Naive B cell (primary cell): Measurements from ENCODE around the gene SCAND1. TPM values are rescaled to one million over a fixed set of nuclear protein-coding genes. Genes with fewer than 3 reads are reported as not detected.
"Not testable (repeated sequence)": the region's sequence is repeated elsewhere in the genome, so short reads cannot be mapped to it uniquely, and the experiment has no call there.

ENCODE experiments used
- ATAC-seq, 2 donors: fragments of 150-1000 bp; cut with Tn5 transposase; 2 replicates each; pipeline ENCODE4 v1.10.0; 2021; ENCODE audit warnings: low read depth in 2 of 2, mild to moderate bottlenecking in 2 of 2, moderate library complexity in 2 of 2
- DNase-seq: peaks from one replicate; pipeline ENCODE4 v3.0.0; 2022
- H3K27ac Mint-ChIP-seq, 6 donors: one replicate each; pipeline ENCODE4 v1.8.0; 2020 to 2022; ENCODE audit warnings: mild to moderate bottlenecking in 6 of 6, mixed read lengths in 6 of 6, moderate library complexity in 5 of 6, inconsistent platforms in 2 of 6
- H3K27me3 Mint-ChIP-seq, 3 donors: one replicate each; pipeline ENCODE4 v1.8.0; 2021 to 2022; ENCODE audit warnings: mixed read lengths in 3 of 3, mild to moderate bottlenecking in 1 of 3
- H3K36me3 Mint-ChIP-seq, 2 donors: one replicate each; pipeline ENCODE4 v1.8.0; 2020 to 2022; ENCODE audit warnings: mixed read lengths in 2 of 2, inconsistent platforms in 1 of 2, mild to moderate bottlenecking in 1 of 2
- H3K4me1 Mint-ChIP-seq, 3 donors: one replicate each; pipeline ENCODE4 v1.8.0; 2020 to 2022; ENCODE audit warnings: mixed read lengths in 3 of 3, inconsistent platforms in 1 of 3, mild to moderate bottlenecking in 1 of 3, moderate library complexity in 1 of 3
- H3K4me3 Mint-ChIP-seq, 8 donors: one replicate each; pipeline ENCODE4 v1.8.0; 2020 to 2022; ENCODE audit warnings: mild to moderate bottlenecking in 8 of 8, mixed read lengths in 8 of 8, moderate library complexity in 8 of 8, inconsistent platforms in 2 of 8
- H3K9me3 Mint-ChIP-seq, 7 donors: one replicate each; pipeline ENCODE4 v1.8.0; 2020 to 2022; ENCODE audit warnings: mixed read lengths in 7 of 7, mild to moderate bottlenecking in 5 of 7, inconsistent platforms in 2 of 7, moderate library complexity in 1 of 7
- polyA plus RNA-seq, 6 donors: library from polyadenylated mRNA; unstranded; fragments of 300-500 nt; fragmentation: Illumina TruSeq; gene quantifications; one replicate each; pipeline ENCODE4 v1.2.3, GENCODE V29; 2021; ENCODE audit warnings: low read depth in 6 of 6

The SCAND1 gene
- polyA plus RNA-seq, 6 donors from 2014 or later: 166 to 223 (median 192) TPM

- Mint-ChIP-seq H3K4me3 (peak overlapping the region; percentile 95 to 100 (median 99)), H3K36me3 (no peaks in the 10 kb centered on the region), H3K4me1 (peaks cover 8 to 17% (median 11%) of the 10 kb centered on the region in 3 donors), H3K27me3 (no peaks in the 10 kb centered on the region), H3K9me3 (no peaks in the 10 kb centered on the region), H3K27ac (peak overlapping the region; percentile 98 to 100 (median 99))
- no peak for ATAC-seq
- peak; percentile 12 for DNase-seq
Observed at GRCh38 chr20:35952480-35953386, 1.6 kb downstream of the SCAND1 start.

- Mint-ChIP-seq H3K4me1 (peaks cover 8 to 23% (median 11%) of the 10 kb centered on the region in 3 donors), H3K27ac (peak overlapping the region in 4 of 6 donors; percentile 84 to 98 (median 88)), H3K4me3 (peak overlapping the region in 7 of 8 donors; percentile 44 to 99 (median 95))
- not testable (repeated sequence) for H3K27me3 Mint-ChIP-seq, DNase-seq, H3K9me3 Mint-ChIP-seq, ATAC-seq, H3K36me3 Mint-ChIP-seq
Observed at GRCh38 chr20:35952080-35952479, 2.2 kb downstream of the SCAND1 start.

GRCh38 chr20:35950093-35950492 lies 4.2 kb downstream of the SCAND1 start:
- ATAC-seq (no peak), DNase-seq (no peak)
- Mint-ChIP-seq H3K9me3 (no peaks in the 10 kb centered on the region), H3K4me3 (no peak overlapping the region), H3K27ac (no peak overlapping the region), H3K27me3 (no peaks in the 10 kb centered on the region), H3K36me3 (peaks cover 0 to 3% of the 10 kb centered on the region in 2 donors), H3K4me1 (peaks cover 8 to 22% (median 11%) of the 10 kb centered on the region in 3 donors)

GRCh38 chr20:35947907-35948306 lies 6.4 kb downstream of the SCAND1 start:
- ATAC-seq (no peak), DNase-seq (no peak)
- Mint-ChIP-seq H3K4me1 (peaks cover 5 to 17% (median 6%) of the 10 kb centered on the region in 3 donors), H3K9me3 (no peaks in the 10 kb centered on the region), H3K4me3 (no peak overlapping the region), H3K27me3 (no peaks in the 10 kb centered on the region), H3K36me3 (peaks cover 0 to 6% of the 10 kb centered on the region in 2 donors), H3K27ac (peak overlapping the region in 1 of 6 donors; percentile 72)

GRCh38 chr20:35947489-35947888 lies 6.8 kb downstream of the SCAND1 start:
- peaks cover 0 to 6% of the 10 kb centered on the region in 2 donors for H3K36me3 Mint-ChIP-seq
- peak; percentile 9 for DNase-seq
- peaks cover 1 to 13% (median 1%) of the 10 kb centered on the region in 3 donors for H3K4me1 Mint-ChIP-seq
- peak overlapping the region in 1 of 8 donors; percentile 10 for H3K4me3 Mint-ChIP-seq
- peak overlapping the region in 3 of 6 donors; percentile 62 to 72 (median 69) for H3K27ac Mint-ChIP-seq
- no peaks in the 10 kb centered on the region for H3K27me3 Mint-ChIP-seq
- peak; percentile 53 to 66 for ATAC-seq
- no peaks in the 10 kb centered on the region for H3K9me3 Mint-ChIP-seq

GRCh38 chr20:35942243-35942642 lies 12.1 kb downstream of the SCAND1 start:
- H3K36me3 Mint-ChIP-seq: peaks cover 9 to 16% of the 10 kb centered on the region in 2 donors
- H3K9me3 Mint-ChIP-seq: no peaks in the 10 kb centered on the region
- ATAC-seq: no peak
- no peaks in the 10 kb centered on the region for H3K27me3 Mint-ChIP-seq
- no peak for DNase-seq
- H3K4me3 Mint-ChIP-seq: no peak overlapping the region
- H3K27ac Mint-ChIP-seq: peak overlapping the region in 2 of 6 donors; percentile 24 to 29
- H3K4me1 Mint-ChIP-seq: peaks cover 0 to 3% (median 0%) of the 10 kb centered on the region in 3 donors

GRCh38 chr20:35941620-35942019 lies 12.7 kb downstream of the SCAND1 start:
- no peaks in the 10 kb centered on the region for H3K27me3 Mint-ChIP-seq
- peaks cover 9 to 16% of the 10 kb centered on the region in 2 donors for H3K36me3 Mint-ChIP-seq
- no peaks in the 10 kb centered on the region for H3K9me3 Mint-ChIP-seq

GRCh38 chr20:35939264-35939663 lies 15.0 kb downstream of the SCAND1 start:
- H3K27ac Mint-ChIP-seq: peak overlapping the region in 1 of 6 donors; percentile 58

More at GRCh38 chr20:35941620-35942019, 12.7 kb downstream of the SCAND1 start:
- Mint-ChIP-seq H3K27ac (peak overlapping the region in 2 of 6 donors; percentile 24 to 53), H3K4me3 (no peak overlapping the region), H3K4me1 (peaks cover 0 to 2% (median 0%) of the 10 kb centered on the region in 3 donors)
- no peak for DNase-seq
- ATAC-seq: no peak

GRCh38 chr20:35934050-35934449 lies 20.3 kb downstream of the SCAND1 start:
- peaks cover 2 to 11% (median 4%) of the 10 kb centered on the region in 3 donors for H3K4me1 Mint-ChIP-seq
- H3K9me3 Mint-ChIP-seq: no peaks in the 10 kb centered on the region
- no peak overlapping the region for H3K4me3 Mint-ChIP-seq
- no peak overlapping the region for H3K27ac Mint-ChIP-seq
- ATAC-seq (no peak), DNase-seq (no peak)
- no peaks in the 10 kb centered on the region for H3K27me3 Mint-ChIP-seq
- peaks cover 22 to 24% of the 10 kb centered on the region in 2 donors for H3K36me3 Mint-ChIP-seq

More at GRCh38 chr20:35939264-35939663, 15.0 kb downstream of the SCAND1 start:
- H3K9me3 Mint-ChIP-seq: no peaks in the 10 kb centered on the region
- no peaks in the 10 kb centered on the region for H3K27me3 Mint-ChIP-seq
- DNase-seq: no peak
- H3K4me3 Mint-ChIP-seq: no peak overlapping the region
- H3K36me3 Mint-ChIP-seq: peaks cover 9 to 10% of the 10 kb centered on the region in 2 donors
- H3K4me1 Mint-ChIP-seq: no peaks in the 10 kb centered on the region
- no peak for ATAC-seq

- no peak for ATAC-seq
- Mint-ChIP-seq H3K4me1 (peaks cover 2 to 11% (median 4%) of the 10 kb centered on the region in 3 donors), H3K9me3 (no peaks in the 10 kb centered on the region), H3K27ac (peak overlapping the region in 1 of 6 donors; percentile 44), H3K36me3 (peaks cover 24 to 29% of the 10 kb centered on the region in 2 donors), H3K27me3 (no peaks in the 10 kb centered on the region), H3K4me3 (peak overlapping the region in 1 of 8 donors; percentile 10)
- DNase-seq: no peak
Observed at GRCh38 chr20:35929301-35929700, 25.0 kb downstream of the SCAND1 start.

GRCh38 chr20:35920523-35920922 lies 33.8 kb downstream of the SCAND1 start:
- no peaks in the 10 kb centered on the region for H3K27me3 Mint-ChIP-seq
- no peak for ATAC-seq
- H3K36me3 Mint-ChIP-seq: peaks cover 6 to 20% of the 10 kb centered on the region in 2 donors
- no peak overlapping the region for H3K4me3 Mint-ChIP-seq
- no peak for DNase-seq
- H3K9me3 Mint-ChIP-seq: no peaks in the 10 kb centered on the region
- peak overlapping the region in 2 of 6 donors; percentile 4 to 41 for H3K27ac Mint-ChIP-seq
- H3K4me1 Mint-ChIP-seq: no peaks in the 10 kb centered on the region

GRCh38 chr20:35918021-35918420 lies 36.3 kb downstream of the SCAND1 start:
- DNase-seq (no peak), ATAC-seq (no peak)
- Mint-ChIP-seq H3K9me3 (no peaks in the 10 kb centered on the region), H3K27me3 (no peaks in the 10 kb centered on the region), H3K4me3 (no peak overlapping the region), H3K27ac (peak overlapping the region in 2 of 6 donors; percentile 39 to 70), H3K4me1 (peaks cover 0 to 1% (median 0%) of the 10 kb centered on the region in 3 donors), H3K36me3 (peaks cover 6 to 27% of the 10 kb centered on the region in 2 donors)

GRCh38 chr20:35917077-35917476 lies 37.2 kb downstream of the SCAND1 start:
- Mint-ChIP-seq H3K36me3 (peaks cover 6 to 31% of the 10 kb centered on the region in 2 donors), H3K27me3 (no peaks in the 10 kb centered on the region), H3K9me3 (no peaks in the 10 kb centered on the region), H3K4me3 (no peak overlapping the region), H3K27ac (peak overlapping the region in 3 of 6 donors; percentile 12 to 70 (median 47)), H3K4me1 (peaks cover 0 to 5% (median 0%) of the 10 kb centered on the region in 3 donors)
- ATAC-seq: no peak
- DNase-seq: no peak
